Astrocyte (in vitro differentiated cells and primary cell): ENCODE measurements around the gene CD200R1L. TPM values are rescaled to one million over a fixed set of nuclear protein-coding genes. Genes with fewer than 3 reads are reported as not detected.

ENCODE experiments used
- DNase-seq: peaks from one replicate; pipeline ENCODE4 v3.0.0-alpha.2; 2010; ENCODE audit warnings: low read depth
- FAIRE-seq: peaks from 2 replicates; lab custom pipeline; 2011; peaks lifted over from hg19 to GRCh38; lab: Jason Lieb, UNC
- H2AFZ ChIP-seq: 2 replicates; pipeline ENCODE4 v1.6.0; 2012; ENCODE audit warnings: low read depth, low read length, inconsistent platforms
- H3K27ac ChIP-seq: 2 replicates; pipeline ENCODE4 v1.5.1; 2011; ENCODE audit warnings: low read depth, low read length, inconsistent platforms
- H3K27me3 ChIP-seq: 2 replicates; pipeline ENCODE4 v1.6.0; 2011; ENCODE audit warnings: low read length, inconsistent platforms; ENCODE audit not compliant: insufficient read depth
- H3K36me3 ChIP-seq: 2 replicates; pipeline ENCODE4 v1.5.1; 2011; ENCODE audit warnings: low read length, inconsistent platforms; ENCODE audit not compliant: insufficient read depth
- H3K4me1 ChIP-seq: 2 replicates; pipeline ENCODE4 v1.5.1; 2011; ENCODE audit warnings: low read length, inconsistent platforms; ENCODE audit not compliant: insufficient read depth
- H3K4me2 ChIP-seq: 2 replicates; pipeline ENCODE4 v1.6.0; 2012; ENCODE audit warnings: low read length, inconsistent platforms
- H3K4me3 ChIP-seq: 2 replicates; pipeline ENCODE4 v1.5.1; 2011; ENCODE audit warnings: low read depth, mild to moderate bottlenecking, low read length, inconsistent platforms; ENCODE audit not compliant: insufficient read depth
- H3K79me2 ChIP-seq: 2 replicates; pipeline ENCODE4 v1.6.0; 2012; ENCODE audit warnings: mild to moderate bottlenecking, low read length, inconsistent platforms; ENCODE audit not compliant: insufficient read depth
- H3K9ac ChIP-seq: 2 replicates; pipeline ENCODE4 v1.6.0; 2012; ENCODE audit warnings: mild to moderate bottlenecking, low read length, inconsistent platforms
- H3K9me3 ChIP-seq: 2 replicates; pipeline ENCODE4 v1.5.1; 2012; ENCODE audit warnings: low read depth, mild to moderate bottlenecking, low read length, inconsistent platforms; ENCODE audit not compliant: insufficient read depth
- H4K20me1 ChIP-seq: 2 replicates; pipeline ENCODE4 v1.6.0; 2012; ENCODE audit warnings: low read length, inconsistent platforms; ENCODE audit not compliant: insufficient read depth
- H3K27ac Mint-ChIP-seq: one replicate; pipeline ENCODE4 v1.8.0; 2021; ENCODE audit warnings: mild to moderate bottlenecking, mixed read lengths; ENCODE audit not compliant: unreplicated experiment
- H3K27me3 Mint-ChIP-seq: one replicate; pipeline ENCODE4 v1.8.0; 2021; ENCODE audit warnings: low read depth, mixed read lengths; ENCODE audit not compliant: unreplicated experiment
- H3K36me3 Mint-ChIP-seq: one replicate; pipeline ENCODE4 v1.8.0; 2021; ENCODE audit warnings: low read depth, mixed read lengths; ENCODE audit not compliant: unreplicated experiment
- H3K4me1 Mint-ChIP-seq: one replicate; pipeline ENCODE4 v1.8.0; 2021; ENCODE audit warnings: low read depth, mixed read lengths; ENCODE audit not compliant: unreplicated experiment
- H3K4me3 Mint-ChIP-seq: one replicate; pipeline ENCODE4 v1.8.0; 2021; ENCODE audit warnings: mild to moderate bottlenecking, moderate library complexity, mixed read lengths; ENCODE audit not compliant: unreplicated experiment
- H3K9me3 Mint-ChIP-seq: one replicate; pipeline ENCODE4 v1.8.0; 2021; ENCODE audit warnings: mild to moderate bottlenecking, mixed read lengths; ENCODE audit not compliant: unreplicated experiment
- CTCF ChIP-seq: IDR thresholded peaks from 2 replicates; pipeline ENCODE4 v1.5.1; 2011; ENCODE audit warnings: low read depth, mild to moderate bottlenecking, inconsistent platforms, low read length, moderate library complexity; ENCODE audit not compliant: insufficient read depth
- EZH2 ChIP-seq: IDR thresholded peaks from 2 replicates; pipeline ENCODE4 v1.6.1; 2012; ENCODE audit warnings: mild to moderate bottlenecking, low read length, inconsistent platforms; ENCODE audit not compliant: insufficient read depth
- total RNA-seq: library from RNA; stranded (reverse); gene quantifications from 2 replicates; pipeline ENCODE4 v1.2.1, GENCODE V29; 2021

CD200R1L gene
- total RNA-seq, 1 donor from 2014 or later, result not detected

- peaks cover 13% of the 10 kb centered on the region for H3K4me1 Mint-ChIP-seq
- H3K27ac Mint-ChIP-seq, result peak overlapping the region; percentile 28
- Histone ChIP-seq H2AFZ (peak overlapping the region; percentile 44), H3K9me3 (no peaks in the 10 kb centered on the region), H3K4me2 (no peak overlapping the region), H3K27me3 (no peaks in the 10 kb centered on the region), H3K27ac (peak overlapping the region; percentile 0), H3K4me1 (peaks cover 11% of the 10 kb centered on the region), H3K4me3 (no peak overlapping the region), H3K79me2 (no peaks in the 10 kb centered on the region), H3K9ac (no peak overlapping the region), H3K36me3 (no peaks in the 10 kb centered on the region), H4K20me1 (no peaks in the 10 kb centered on the region)
- DNase-seq (peak; percentile 74), FAIRE-seq (peak; percentile 64)
- H3K27me3 Mint-ChIP-seq, result no peaks in the 10 kb centered on the region
- no peaks in the 10 kb centered on the region for H3K36me3 Mint-ChIP-seq
- H3K9me3 Mint-ChIP-seq, result peaks cover under 1% of the 10 kb centered on the region
- no peak overlapping the region for H3K4me3 Mint-ChIP-seq
- no peak for TF ChIP-seq EZH2
- TF ChIP-seq CTCF, result no peak
Measured at GRCh38 chr3:112813723-112814171, 32.9 kb downstream of the CD200R1L start.

- H3K9me3 Mint-ChIP-seq, result no peaks in the 10 kb centered on the region
- Histone ChIP-seq H3K36me3 (no peaks in the 10 kb centered on the region), H3K27me3 (no peaks in the 10 kb centered on the region), H3K27ac (no peak overlapping the region), H3K9me3 (no peaks in the 10 kb centered on the region), H3K4me1 (peaks cover 11% of the 10 kb centered on the region), H3K79me2 (no peaks in the 10 kb centered on the region), H3K4me2 (no peak overlapping the region), H2AFZ (no peak overlapping the region), H3K4me3 (no peak overlapping the region), H4K20me1 (no peaks in the 10 kb centered on the region), H3K9ac (no peak overlapping the region)
- no peaks in the 10 kb centered on the region for H3K36me3 Mint-ChIP-seq
- no peaks in the 10 kb centered on the region for H3K27me3 Mint-ChIP-seq
- FAIRE-seq (no peak), DNase-seq (no peak)
- no peak overlapping the region for H3K4me3 Mint-ChIP-seq
- H3K27ac Mint-ChIP-seq, result no peak overlapping the region
- TF ChIP-seq EZH2 (no peak), CTCF (no peak)
- peaks cover 13% of the 10 kb centered on the region for H3K4me1 Mint-ChIP-seq
Measured at GRCh38 chr3:112813016-112813415, 33.6 kb downstream of the CD200R1L start.

GRCh38 chr3:112811917-112812660, 34.6 kb downstream of the CD200R1L start:
- Histone ChIP-seq H3K27me3 (no peaks in the 10 kb centered on the region), H3K9ac (no peak overlapping the region), H2AFZ (no peak overlapping the region), H3K9me3 (no peaks in the 10 kb centered on the region), H3K79me2 (no peaks in the 10 kb centered on the region), H4K20me1 (no peaks in the 10 kb centered on the region), H3K4me3 (no peak overlapping the region), H3K27ac (no peak overlapping the region), H3K4me1 (peaks cover 11% of the 10 kb centered on the region), H3K4me2 (no peak overlapping the region), H3K36me3 (no peaks in the 10 kb centered on the region)
- no peak overlapping the region for H3K4me3 Mint-ChIP-seq
- no peaks in the 10 kb centered on the region for H3K27me3 Mint-ChIP-seq
- H3K4me1 Mint-ChIP-seq, result peaks cover 11% of the 10 kb centered on the region
- DNase-seq (no peak), FAIRE-seq (no peak)
- H3K9me3 Mint-ChIP-seq, result no peaks in the 10 kb centered on the region
- H3K27ac Mint-ChIP-seq, result no peak overlapping the region
- H3K36me3 Mint-ChIP-seq, result no peaks in the 10 kb centered on the region
- TF ChIP-seq EZH2 (no peak), CTCF (no peak)
